Esophagus muscularis mucosa (tissue), 4 donors: Measurements from ENCODE around the gene ABCC6.
"Not testable (repeated sequence)": the region's sequence is repeated elsewhere in the genome, so short reads cannot be mapped to it uniquely, and the experiment has no call there.

Source experiments
- CTCF ChIP-seq, 3 experiments: fragments of 200-600 bp in 2 of 3; fragments of 450-650 bp in 1 of 3; sonication (generic) in 2 of 3; IDR thresholded peaks; one replicate each; pipeline ENCODE4 v1.5.1; 2017 to 2019; ENCODE audit warnings: antibody characterized with exemption in 3 of 3, mild to moderate bottlenecking in 2 of 3, moderate library complexity in 1 of 3
- EP300 ChIP-seq: sonication (generic); formaldehyde crosslinking; IDR thresholded peaks from one replicate; pipeline ENCODE4 v1.6.1; 2017; ENCODE audit warnings: antibody characterized with exemption
- POLR2AphosphoS5 ChIP-seq, 2 donors: sonication (generic); formaldehyde crosslinking; IDR thresholded peaks; one replicate each; pipeline ENCODE4 v1.6.1; 2017; ENCODE audit warnings: antibody characterized with exemption in 2 of 2

- TF ChIP-seq POLR2AphosphoS5 (IDR thresholded peaks at IDR 0.05); CTCF (IDR thresholded peaks at IDR 0.05); EP300: not testable (repeated sequence)
Observed at GRCh38 chr16:16211404-16211803, 11.9 kb downstream of the ABCC6 start.
